Measurements from ENCODE around the gene CLBA1.

- no peak for TF ChIP-seq CTCF (IDR thresholded peaks at IDR 0.05)
- TF ChIP-seq EZH2 (IDR thresholded peaks at IDR 0.05; ENCODE audit: borderline replicate concordance, insufficient read depth, low read depth, low read length, poor library complexity, severe bottlenecking) = no peak
Measured at GRCh38 chr14:104966261-104966865, 19.2 kb upstream of the CLBA1 start.

All from B cell (primary cell).